T-helper 9 cell (primary cell): Measurements from ENCODE around the gene PRKCE.

Source experiments
- DNase-seq: peaks from one replicate; pipeline ENCODE4 v3.0.0-alpha.2; 2020

PRKCE gene

GRCh38 chr2:45975752-45976517 lies 324.5 kb downstream of the PRKCE start:
- no peak for DNase-seq

GRCh38 chr2:45978302-45978859 lies 326.9 kb downstream of the PRKCE start:
- DNase-seq: no peak

- DNase-seq: no peak
These were observed 327.6 kb downstream of the PRKCE start for GRCh38 chr2:45979065-45979464.

GRCh38 chr2:45980161-45980865 lies 328.8 kb downstream of the PRKCE start:
- no peak for DNase-seq

- no peak for DNase-seq
These were observed 330.0 kb downstream of the PRKCE start for GRCh38 chr2:45981384-45981930.

- no peak for DNase-seq
These were observed 330.6 kb downstream of the PRKCE start for GRCh38 chr2:45982096-45982495.

GRCh38 chr2:45983213-45983612 lies 331.7 kb downstream of the PRKCE start:
- no peak for DNase-seq

GRCh38 chr2:45984366-45984765 lies 332.9 kb downstream of the PRKCE start:
- DNase-seq: no peak

- no peak for DNase-seq
These were observed 333.5 kb downstream of the PRKCE start for GRCh38 chr2:45984896-45985473.

GRCh38 chr2:45986509-45986908 lies 335.0 kb downstream of the PRKCE start:
- no peak for DNase-seq

- no peak for DNase-seq
These were observed 336.4 kb downstream of the PRKCE start for GRCh38 chr2:45987856-45988255.

- DNase-seq: no peak
These were observed 337.4 kb downstream of the PRKCE start for GRCh38 chr2:45988879-45989278.

GRCh38 chr2:45990131-45990530 lies 338.7 kb downstream of the PRKCE start:
- DNase-seq: no peak

- DNase-seq: no peak
These were observed 340.7 kb downstream of the PRKCE start for GRCh38 chr2:45992021-45992740.

GRCh38 chr2:45992741-45993475 lies 341.4 kb downstream of the PRKCE start:
- no peak for DNase-seq

- DNase-seq: peak; percentile 37
These were observed 342.1 kb downstream of the PRKCE start for GRCh38 chr2:45993476-45993991.

- no peak for DNase-seq
These were observed 342.6 kb downstream of the PRKCE start for GRCh38 chr2:45994060-45994459.

- DNase-seq: no peak
These were observed 349.2 kb downstream of the PRKCE start for GRCh38 chr2:46000660-46001059.

- no peak for DNase-seq
These were observed 349.8 kb downstream of the PRKCE start for GRCh38 chr2:46001290-46001689.

- no peak for DNase-seq
These were observed 350.4 kb downstream of the PRKCE start for GRCh38 chr2:46001741-46002506.

- DNase-seq: no peak
These were observed 351.0 kb downstream of the PRKCE start for GRCh38 chr2:46002507-46002883.
